RWPE2 (cell line): ENCODE measurements around the gene PLCL2.

ENCODE experiments used
- ATAC-seq: fragments of 200-7000 bp; cut with Tn5 transposase; 3 replicates; pipeline ENCODE4 v1.9.1; 2021; ENCODE audit warnings: low read depth
- DNase-seq: peaks from one replicate; pipeline ENCODE4 v3.0.0-alpha.2; 2020; ENCODE audit warnings: low spot score
- H3K27ac ChIP-seq: fragments of 450-650 bp; 2 replicates; pipeline ENCODE4 v1.5.1; 2017; ENCODE audit warnings: mild to moderate bottlenecking; ENCODE audit not compliant: poor library complexity, severe bottlenecking
- H3K27me3 ChIP-seq: fragments of 250-450 bp; sonication (Bioruptor Pico); 2 replicates; pipeline ENCODE4 v1.5.1; 2021; ENCODE audit warnings: mild to moderate bottlenecking, moderate library complexity; ENCODE audit not compliant: insufficient read depth, poor library complexity, severe bottlenecking
- H3K36me3 ChIP-seq: fragments of 250-450 bp; sonication (Bioruptor Pico); 2 replicates; pipeline ENCODE4 v1.5.1; 2020; ENCODE audit warnings: low read depth, mild to moderate bottlenecking, moderate library complexity
- H3K4me1 ChIP-seq: fragments of 250-450 bp; sonication (Bioruptor Pico); 2 replicates; pipeline ENCODE4 v1.5.1; 2021; ENCODE audit warnings: mild to moderate bottlenecking, moderate library complexity; ENCODE audit not compliant: insufficient read depth, poor library complexity, severe bottlenecking
- H3K4me3 ChIP-seq: fragments of 250-450 bp; sonication (Bioruptor Pico); 2 replicates; pipeline ENCODE4 v1.5.1; 2021; ENCODE audit warnings: mild to moderate bottlenecking, moderate library complexity; ENCODE audit not compliant: severe bottlenecking
- H3K9me3 ChIP-seq: fragments of 250-450 bp; sonication (Bioruptor Pico); 2 replicates; pipeline ENCODE4 v1.5.1; 2021; ENCODE audit warnings: mild to moderate bottlenecking, moderate library complexity; ENCODE audit not compliant: severe bottlenecking
- CTCF ChIP-seq: fragments of 450-650 bp; IDR thresholded peaks from one replicate; pipeline ENCODE4 v1.5.1; 2017; ENCODE audit warnings: mild to moderate bottlenecking, moderate library complexity; ENCODE audit not compliant: poor library complexity, severe bottlenecking

PLCL2 gene

GRCh38 chr3:16911916-16912315 lies 27.2 kb downstream of the PLCL2 start:
- no peak overlapping the region for H3K27ac ChIP-seq
- no peak overlapping the region for H3K4me3 ChIP-seq
- H3K4me1 ChIP-seq = no peaks in the 10 kb centered on the region
- no peak for TF ChIP-seq CTCF
- no peak for DNase-seq
- H3K9me3 ChIP-seq = no peaks in the 10 kb centered on the region
- peaks cover 8% of the 10 kb centered on the region for H3K27me3 ChIP-seq
- ATAC-seq = no peak
- no peaks in the 10 kb centered on the region for H3K36me3 ChIP-seq

DNA sequence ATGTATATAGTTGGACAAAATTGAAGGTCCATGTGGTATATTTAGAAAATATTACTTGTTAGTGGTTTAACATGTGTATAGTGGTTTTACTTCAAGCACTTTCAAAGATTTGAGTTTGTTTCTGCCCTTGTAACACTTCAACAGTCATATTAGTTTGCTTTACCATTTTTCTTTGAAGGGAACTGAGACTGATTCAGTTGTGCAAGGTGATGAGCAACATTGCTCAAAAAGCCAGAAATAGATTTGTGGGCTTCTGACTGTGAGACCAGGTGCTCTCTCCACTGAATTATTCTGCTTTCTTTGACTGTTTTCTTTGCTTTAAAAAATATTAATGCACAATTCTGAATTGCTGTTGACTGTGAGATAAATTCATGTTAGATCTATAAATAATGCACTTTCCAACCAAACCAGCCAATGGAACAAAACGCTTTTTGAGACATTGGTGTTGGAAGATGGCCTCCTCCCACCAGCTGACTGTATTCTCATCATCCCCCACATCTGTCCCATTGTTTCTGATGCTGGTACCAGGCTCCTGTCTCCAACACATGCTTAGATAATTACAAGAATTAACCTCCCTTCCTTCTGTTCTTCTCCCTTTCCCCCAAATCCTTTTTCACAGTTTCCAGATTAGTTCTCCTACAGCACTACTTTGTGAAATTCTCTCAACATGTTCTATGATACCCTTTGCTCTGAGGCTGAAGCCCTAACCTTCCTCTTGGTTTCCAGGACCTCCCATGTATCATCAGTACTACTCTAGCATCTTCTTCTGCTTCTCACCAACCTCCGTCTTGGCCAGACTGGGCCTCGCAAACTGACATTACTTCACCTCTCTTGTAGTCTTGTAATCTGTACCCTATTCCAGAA lies 27.9 kb downstream of the PLCL2 start:
- no peaks in the 10 kb centered on the region for H3K36me3 ChIP-seq
- no peak for DNase-seq
- H3K27me3 ChIP-seq = peaks cover 8% of the 10 kb centered on the region
- ATAC-seq = no peak
- H3K9me3 ChIP-seq = no peaks in the 10 kb centered on the region
- TF ChIP-seq CTCF = no peak
- no peak overlapping the region for H3K27ac ChIP-seq
- no peaks in the 10 kb centered on the region for H3K4me1 ChIP-seq
- no peak overlapping the region for H3K4me3 ChIP-seq

GRCh38 chr3:16913264-16913580 lies 28.5 kb downstream of the PLCL2 start:
- Histone ChIP-seq H3K4me1 (no peaks in the 10 kb centered on the region), H3K4me3 (no peak overlapping the region), H3K9me3 (no peaks in the 10 kb centered on the region), H3K27ac (no peak overlapping the region), H3K27me3 (peaks cover 8% of the 10 kb centered on the region), H3K36me3 (no peaks in the 10 kb centered on the region)
- no peak for TF ChIP-seq CTCF
- no peak for ATAC-seq
- DNase-seq = no peak

DNA sequence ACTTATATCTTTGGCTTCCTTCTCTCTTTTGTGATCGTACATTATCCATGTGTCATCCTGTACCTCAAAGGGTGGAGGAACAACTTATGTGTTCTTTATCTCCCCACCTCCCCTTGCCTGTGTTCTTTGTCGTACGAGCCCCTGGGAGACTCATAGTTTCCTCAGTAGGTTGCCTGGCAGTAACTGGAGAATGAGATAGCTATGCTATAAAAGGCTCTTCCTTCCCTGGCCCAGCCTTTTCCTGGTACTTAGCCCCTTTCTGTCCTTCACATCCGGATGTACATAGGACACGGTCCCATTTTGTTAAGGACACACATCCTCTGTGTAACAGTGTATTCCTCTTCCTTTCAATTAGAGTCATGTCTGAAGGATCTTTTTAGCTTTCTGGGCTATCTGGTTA lies 32.1 kb downstream of the PLCL2 start:
- DNase-seq = no peak
- Histone ChIP-seq H3K4me3 (no peak overlapping the region), H3K27me3 (peaks cover 8% of the 10 kb centered on the region), H3K9me3 (no peaks in the 10 kb centered on the region), H3K36me3 (no peaks in the 10 kb centered on the region), H3K4me1 (no peaks in the 10 kb centered on the region), H3K27ac (no peak overlapping the region)
- no peak for ATAC-seq
- no peak for TF ChIP-seq CTCF

DNA sequence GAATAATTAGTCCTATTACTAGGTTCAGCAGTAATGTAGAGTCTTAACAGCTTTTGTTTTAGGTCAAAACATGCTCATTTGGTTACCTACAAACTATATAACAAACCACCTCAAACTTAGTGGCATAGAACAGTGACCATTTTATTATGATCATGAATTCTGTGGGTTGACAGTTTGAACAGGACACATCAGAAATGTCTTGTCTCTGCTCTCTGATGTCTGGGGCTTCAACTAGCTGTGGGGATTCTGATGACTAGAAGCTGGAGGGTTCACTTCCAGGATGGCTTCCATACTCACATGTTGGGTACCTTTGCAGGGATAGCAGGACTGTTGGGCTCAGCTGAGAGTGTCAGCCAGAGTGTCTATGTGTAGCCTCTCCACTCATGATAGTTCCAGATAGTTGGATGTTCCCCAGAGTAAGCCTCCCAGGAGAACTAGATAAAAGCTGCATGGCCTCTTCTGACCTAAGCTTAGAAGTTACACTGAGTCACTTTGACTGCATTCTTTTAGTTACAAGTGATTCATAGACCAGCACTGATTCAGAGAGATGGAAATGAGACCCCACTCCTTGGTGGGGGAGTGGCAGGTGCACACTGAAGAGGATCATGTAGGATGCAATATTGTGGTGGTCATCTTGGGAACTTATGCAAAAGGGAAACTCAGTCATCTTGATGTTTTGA lies 32.6 kb downstream of the PLCL2 start:
- Histone ChIP-seq H3K9me3 (no peaks in the 10 kb centered on the region), H3K36me3 (no peaks in the 10 kb centered on the region), H3K4me3 (no peak overlapping the region), H3K27me3 (peaks cover 8% of the 10 kb centered on the region), H3K4me1 (no peaks in the 10 kb centered on the region), H3K27ac (no peak overlapping the region)
- DNase-seq = no peak
- ATAC-seq = no peak
- no peak for TF ChIP-seq CTCF
